ENCODE data around the gene PRKACB.

The PRKACB gene

DNA sequence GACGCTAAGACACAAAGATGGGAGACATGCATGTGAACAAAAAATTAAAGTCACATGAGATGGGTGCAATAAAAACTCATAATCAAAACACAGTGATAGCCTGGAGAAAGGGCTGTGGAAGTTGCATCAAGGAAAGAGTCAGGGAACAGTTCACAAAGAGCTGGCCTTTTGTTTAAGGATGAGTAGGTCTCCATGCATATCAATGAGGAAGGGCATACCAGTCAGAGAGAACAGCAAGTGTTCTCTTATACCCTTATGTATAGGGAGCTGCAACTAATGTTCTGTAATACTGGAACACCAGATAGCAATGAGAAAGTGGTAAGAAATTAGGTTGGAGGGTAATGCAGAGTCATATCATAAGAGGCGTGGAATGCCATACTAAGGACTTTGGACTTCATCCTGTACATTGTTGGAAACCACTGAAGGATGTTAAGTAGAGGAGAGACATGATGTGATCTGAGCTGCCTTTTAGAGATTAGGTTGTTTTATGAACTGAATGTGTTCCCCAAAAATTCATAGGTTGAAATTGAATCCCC, 110.7 kb downstream of the PRKACB start:
- H3K4me3 ChIP-seq (ENCODE audit: low read depth, low read length), result no peak overlapping the region
- no peak overlapping the region for H3K27ac ChIP-seq
- TF ChIP-seq, protein P1, sequence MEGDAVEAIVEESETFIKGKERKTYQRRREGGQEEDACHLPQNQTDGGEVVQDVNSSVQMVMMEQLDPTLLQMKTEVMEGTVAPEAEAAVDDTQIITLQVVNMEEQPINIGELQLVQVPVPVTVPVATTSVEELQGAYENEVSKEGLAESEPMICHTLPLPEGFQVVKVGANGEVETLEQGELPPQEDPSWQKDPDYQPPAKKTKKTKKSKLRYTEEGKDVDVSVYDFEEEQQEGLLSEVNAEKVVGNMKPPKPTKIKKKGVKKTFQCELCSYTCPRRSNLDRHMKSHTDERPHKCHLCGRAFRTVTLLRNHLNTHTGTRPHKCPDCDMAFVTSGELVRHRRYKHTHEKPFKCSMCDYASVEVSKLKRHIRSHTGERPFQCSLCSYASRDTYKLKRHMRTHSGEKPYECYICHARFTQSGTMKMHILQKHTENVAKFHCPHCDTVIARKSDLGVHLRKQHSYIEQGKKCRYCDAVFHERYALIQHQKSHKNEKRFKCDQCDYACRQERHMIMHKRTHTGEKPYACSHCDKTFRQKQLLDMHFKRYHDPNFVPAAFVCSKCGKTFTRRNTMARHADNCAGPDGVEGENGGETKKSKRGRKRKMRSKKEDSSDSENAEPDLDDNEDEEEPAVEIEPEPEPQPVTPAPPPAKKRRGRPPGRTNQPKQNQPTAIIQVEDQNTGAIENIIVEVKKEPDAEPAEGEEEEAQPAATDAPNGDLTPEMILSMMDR (IDR thresholded peaks at IDR 0.05; ENCODE audit: low read depth, low read length), result no peak
- H3K36me3 ChIP-seq, result no peaks in the 10 kb centered on the region
- no peak for DNase-seq
- H3K27me3 ChIP-seq (ENCODE audit: insufficient read depth, low read depth, severe bottlenecking), result no peaks in the 10 kb centered on the region
- H3K9me3 ChIP-seq (ENCODE audit: severe bottlenecking), result peaks cover 7% of the 10 kb centered on the region

DNA sequence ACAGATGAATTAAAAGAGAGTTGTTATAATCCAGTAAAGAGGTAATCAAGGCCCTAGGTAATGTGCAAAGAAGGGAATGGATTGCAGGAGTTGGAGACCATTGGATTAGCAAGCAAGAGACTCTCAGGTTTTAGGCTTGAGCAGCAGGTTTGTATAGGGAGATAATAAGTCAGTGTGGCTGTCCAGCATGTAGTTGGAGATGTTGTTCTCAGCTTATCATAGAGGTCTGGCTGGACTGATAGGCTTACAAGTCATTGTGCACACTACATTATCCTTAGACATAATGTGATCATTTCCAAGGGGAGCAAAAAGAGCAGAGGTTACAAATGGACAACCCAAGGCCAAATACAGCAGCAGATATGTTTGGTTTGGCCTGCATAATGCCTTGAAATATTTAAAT, 111.5 kb downstream of the PRKACB start:
- H3K27ac ChIP-seq, result no peak overlapping the region
- H3K4me3 ChIP-seq (ENCODE audit: low read depth, low read length), result no peak overlapping the region
- no peaks in the 10 kb centered on the region for H3K36me3 ChIP-seq
- H3K27me3 ChIP-seq (ENCODE audit: insufficient read depth, low read depth, severe bottlenecking), result no peaks in the 10 kb centered on the region
- TF ChIP-seq, protein P1 (IDR thresholded peaks at IDR 0.05; ENCODE audit: low read depth, low read length), result no peak
- DNase-seq, result no peak
- peaks cover 1% of the 10 kb centered on the region for H3K9me3 ChIP-seq (ENCODE audit: severe bottlenecking)

DNA sequence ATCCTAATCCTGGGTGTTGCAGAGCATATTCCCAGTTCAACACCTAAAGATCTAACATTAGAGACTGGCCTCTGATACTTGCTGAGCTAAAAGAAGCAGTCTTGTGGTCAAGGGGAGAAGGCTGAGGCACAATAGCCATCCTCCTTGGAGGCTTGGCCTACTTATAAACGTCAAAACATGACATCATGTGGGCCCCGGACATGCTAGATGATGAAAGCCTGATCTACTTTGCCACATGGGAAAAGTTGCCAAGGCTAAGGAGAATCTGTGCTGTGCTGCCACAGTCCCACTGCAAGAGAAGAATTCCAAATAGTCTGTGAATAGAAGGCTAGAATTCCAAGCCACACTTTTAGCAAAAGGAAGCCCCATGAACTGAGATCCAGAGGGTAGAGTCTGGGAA, 113.5 kb downstream of the PRKACB start:
- no peaks in the 10 kb centered on the region for H3K27me3 ChIP-seq (ENCODE audit: insufficient read depth, low read depth, severe bottlenecking)
- no peak overlapping the region for H3K4me3 ChIP-seq (ENCODE audit: low read depth, low read length)
- no peak overlapping the region for H3K27ac ChIP-seq
- TF ChIP-seq, protein P1 (IDR thresholded peaks at IDR 0.05; ENCODE audit: low read depth, low read length), result no peak
- H3K36me3 ChIP-seq, result no peaks in the 10 kb centered on the region
- no peaks in the 10 kb centered on the region for H3K9me3 ChIP-seq (ENCODE audit: severe bottlenecking)
- no peak for DNase-seq

DNA sequence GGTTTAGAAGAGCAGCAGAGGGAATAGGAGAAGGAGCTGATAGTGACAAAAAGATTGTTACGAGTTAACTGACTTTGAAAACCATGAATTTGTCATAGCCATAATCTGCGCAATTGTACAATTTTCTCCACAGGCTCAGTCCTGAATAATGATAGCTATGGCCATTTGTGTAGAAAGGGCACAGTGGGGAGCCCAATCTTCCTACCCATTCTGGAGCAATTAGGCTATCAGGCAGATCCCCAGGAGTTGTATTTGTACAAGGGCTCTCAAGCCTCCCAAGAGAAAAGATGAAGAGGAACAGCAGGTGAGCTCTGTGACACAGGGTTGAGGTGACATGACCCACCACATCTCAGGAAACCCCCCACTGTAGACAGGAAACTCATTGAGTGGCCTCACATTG, 115.3 kb downstream of the PRKACB start:
- Histone ChIP-seq H3K4me3 (ENCODE audit: low read depth, low read length) (no peak overlapping the region), H3K36me3 (no peaks in the 10 kb centered on the region), H3K9me3 (ENCODE audit: severe bottlenecking) (no peaks in the 10 kb centered on the region), H3K27ac (no peak overlapping the region), H3K27me3 (ENCODE audit: insufficient read depth, low read depth, severe bottlenecking) (no peaks in the 10 kb centered on the region)
- DNase-seq, result no peak
- TF ChIP-seq, protein P1 (IDR thresholded peaks at IDR 0.05; ENCODE audit: low read depth, low read length), result no peak

DNA sequence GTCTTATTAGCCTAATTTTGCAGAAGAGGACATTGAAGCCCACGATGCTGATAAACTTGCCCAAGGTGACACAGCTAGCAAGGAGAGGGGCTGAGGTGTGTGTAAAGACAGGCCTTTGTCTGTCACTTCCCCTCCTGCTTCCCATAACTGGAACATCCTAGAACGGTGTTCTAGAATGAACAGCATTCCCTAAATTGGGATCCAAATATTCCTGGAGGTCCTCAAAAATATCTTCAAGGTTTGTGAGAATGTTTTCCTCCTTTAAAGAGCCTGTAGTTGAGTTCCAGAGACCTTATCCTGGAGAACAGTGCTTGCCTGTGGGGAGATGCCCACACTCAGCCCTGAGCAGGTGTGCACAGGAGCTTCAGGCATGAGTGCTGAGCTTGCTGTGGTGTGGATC, 115.9 kb downstream of the PRKACB start:
- Histone ChIP-seq H3K27ac (no peak overlapping the region), H3K4me3 (ENCODE audit: low read depth, low read length) (no peak overlapping the region), H3K9me3 (ENCODE audit: severe bottlenecking) (no peaks in the 10 kb centered on the region), H3K36me3 (no peaks in the 10 kb centered on the region), H3K27me3 (ENCODE audit: insufficient read depth, low read depth, severe bottlenecking) (no peaks in the 10 kb centered on the region)
- DNase-seq, result no peak
- TF ChIP-seq, protein P1 (IDR thresholded peaks at IDR 0.05; ENCODE audit: low read depth, low read length), result no peak

DNA sequence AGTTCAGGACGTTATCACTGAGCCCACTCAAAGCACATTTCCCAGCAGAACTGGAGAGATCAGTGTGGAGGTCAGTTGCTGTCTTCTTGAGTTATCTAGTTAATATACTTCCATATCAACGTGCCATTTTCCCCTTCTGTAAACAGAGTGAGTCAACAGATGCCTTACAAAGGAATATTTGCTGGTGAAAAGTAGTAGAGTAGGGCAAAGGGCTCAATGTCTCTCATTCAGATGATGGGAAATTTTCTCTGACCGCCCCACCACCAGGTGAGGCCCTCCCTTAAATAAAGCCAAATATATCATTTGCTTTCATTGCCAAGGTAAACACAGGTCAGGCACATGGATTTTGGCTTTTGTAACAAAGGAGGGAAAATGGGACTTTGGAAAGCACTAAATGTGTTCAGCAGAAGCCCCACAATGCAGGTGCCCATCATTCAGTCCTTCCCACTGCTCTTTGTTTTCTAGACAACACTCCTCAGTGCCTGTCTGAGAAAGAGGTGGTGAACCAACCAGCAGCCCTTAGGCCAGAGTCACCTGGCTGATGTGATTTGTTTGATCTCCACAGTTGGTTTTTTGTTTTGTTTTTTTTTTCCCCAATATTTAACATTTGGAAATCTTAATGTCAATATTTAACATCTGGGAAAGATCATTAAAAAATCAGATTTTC, 116.9 kb downstream of the PRKACB start:
- Histone ChIP-seq H3K27me3 (ENCODE audit: insufficient read depth, low read depth, severe bottlenecking) (no peaks in the 10 kb centered on the region), H3K36me3 (no peaks in the 10 kb centered on the region), H3K27ac (no peak overlapping the region), H3K9me3 (ENCODE audit: severe bottlenecking) (no peaks in the 10 kb centered on the region), H3K4me3 (ENCODE audit: low read depth, low read length) (no peak overlapping the region)
- TF ChIP-seq, protein P1 (IDR thresholded peaks at IDR 0.05; ENCODE audit: low read depth, low read length), result no peak
- DNase-seq, result no peak
